ENCODE data around the gene ACBD3.

The ACBD3 gene

DNA sequence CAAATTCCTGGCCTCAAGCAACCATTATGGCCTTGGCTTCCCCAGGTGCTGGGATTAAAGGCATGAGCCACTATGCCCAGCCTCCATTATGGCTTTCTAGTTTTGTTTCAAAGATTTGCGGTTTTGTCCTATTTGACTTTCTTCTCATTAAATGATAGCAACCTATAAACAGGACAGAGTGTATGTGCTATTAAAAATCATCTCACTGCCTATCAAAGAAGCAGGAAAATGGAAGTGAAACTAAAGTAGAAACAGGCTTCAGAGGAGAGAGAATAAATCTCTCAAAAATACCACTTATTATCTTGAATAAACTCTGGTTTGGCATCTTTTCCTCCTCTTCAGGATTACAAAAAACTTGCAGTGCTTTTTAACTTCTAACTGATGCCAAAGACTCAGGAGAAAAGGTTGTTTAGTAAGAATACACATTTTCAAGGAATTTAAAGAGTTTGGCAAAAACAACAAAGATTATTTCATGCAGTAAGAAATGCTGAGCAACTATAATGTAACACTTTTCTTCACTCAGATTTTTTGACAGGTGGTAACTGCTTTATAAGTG, 28.7 kb downstream of the ACBD3 start:
- H4K20me1 ChIP-seq (ENCODE audit: control insufficient read depth, insufficient read depth, low read depth, low read length): 0 out of 2 replicates have a peak, but pooled peaks cover 7% of the 10 kb centered on the region
- TF ChIP-seq EZH2phosphoT487 (IDR thresholded peaks at IDR 0.05; ENCODE audit: borderline replicate concordance, low read length): no peak
- TF ChIP-seq, protein P1, sequence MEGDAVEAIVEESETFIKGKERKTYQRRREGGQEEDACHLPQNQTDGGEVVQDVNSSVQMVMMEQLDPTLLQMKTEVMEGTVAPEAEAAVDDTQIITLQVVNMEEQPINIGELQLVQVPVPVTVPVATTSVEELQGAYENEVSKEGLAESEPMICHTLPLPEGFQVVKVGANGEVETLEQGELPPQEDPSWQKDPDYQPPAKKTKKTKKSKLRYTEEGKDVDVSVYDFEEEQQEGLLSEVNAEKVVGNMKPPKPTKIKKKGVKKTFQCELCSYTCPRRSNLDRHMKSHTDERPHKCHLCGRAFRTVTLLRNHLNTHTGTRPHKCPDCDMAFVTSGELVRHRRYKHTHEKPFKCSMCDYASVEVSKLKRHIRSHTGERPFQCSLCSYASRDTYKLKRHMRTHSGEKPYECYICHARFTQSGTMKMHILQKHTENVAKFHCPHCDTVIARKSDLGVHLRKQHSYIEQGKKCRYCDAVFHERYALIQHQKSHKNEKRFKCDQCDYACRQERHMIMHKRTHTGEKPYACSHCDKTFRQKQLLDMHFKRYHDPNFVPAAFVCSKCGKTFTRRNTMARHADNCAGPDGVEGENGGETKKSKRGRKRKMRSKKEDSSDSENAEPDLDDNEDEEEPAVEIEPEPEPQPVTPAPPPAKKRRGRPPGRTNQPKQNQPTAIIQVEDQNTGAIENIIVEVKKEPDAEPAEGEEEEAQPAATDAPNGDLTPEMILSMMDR (IDR thresholded peaks at IDR 0.05; ENCODE audit: low read depth, low read length, poor library complexity, severe bottlenecking): no peak
- H3K4me1 ChIP-seq (ENCODE audit: control insufficient read depth, low read length): peaks cover 40% of the 10 kb centered on the region
- peaks cover 10% of the 10 kb centered on the region for H3F3A ChIP-seq (ENCODE audit: control insufficient read depth, insufficient read depth)
- no peaks in the 10 kb centered on the region for H3K9me3 ChIP-seq (ENCODE audit: control insufficient read depth, insufficient read depth, low read length)
- peaks cover 78% of the 10 kb centered on the region for H3K36me3 ChIP-seq (ENCODE audit: control insufficient read depth, low read length)
- peak overlapping the region; percentile 44 for H3K4me3 ChIP-seq (ENCODE audit: low read length)
- H3K79me2 ChIP-seq (ENCODE audit: control insufficient read depth, low read length): peaks cover 3% of the 10 kb centered on the region
- no peaks in the 10 kb centered on the region for H3K9me2 ChIP-seq (replicated peaks; ENCODE audit: control insufficient read depth, low read length)
- H3K27me3 ChIP-seq (ENCODE audit: control insufficient read depth, low read length): no peaks in the 10 kb centered on the region
- peak overlapping the region; percentile 63 for H3K27ac ChIP-seq (ENCODE audit: low read depth, low read length)
- H3K4me2 ChIP-seq (ENCODE audit: low read length): peak overlapping the region; percentile 70

DNA sequence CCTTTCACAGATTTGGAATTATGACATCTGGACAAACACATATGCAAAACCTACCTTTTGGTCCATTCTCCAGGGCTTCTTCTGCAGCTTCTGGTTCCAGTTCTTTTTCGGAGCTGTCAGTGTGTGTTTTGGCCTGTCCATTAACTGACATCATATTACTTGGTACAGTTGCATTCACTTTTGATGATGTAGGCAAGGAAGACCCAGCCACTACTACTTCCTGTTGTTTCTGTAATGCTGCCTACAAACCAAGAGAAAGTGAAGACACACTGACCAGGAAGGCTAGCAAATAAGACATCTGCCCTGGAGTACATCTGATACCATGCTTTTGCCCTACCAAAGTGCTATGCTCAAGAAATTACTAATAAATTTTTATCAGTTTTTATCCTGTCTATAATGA, 31.9 kb downstream of the ACBD3 start:
- Histone ChIP-seq H3K4me2 (ENCODE audit: low read length) (no peak overlapping the region), H3K9me2 (replicated peaks; ENCODE audit: control insufficient read depth, low read length) (no peaks in the 10 kb centered on the region), H3K4me1 (ENCODE audit: control insufficient read depth, low read length) (peaks cover 26% of the 10 kb centered on the region), H3K9me3 (ENCODE audit: control insufficient read depth, insufficient read depth, low read length) (no peaks in the 10 kb centered on the region), H3F3A (ENCODE audit: control insufficient read depth, insufficient read depth) (peaks cover 9% of the 10 kb centered on the region), H3K4me3 (ENCODE audit: low read length) (no peak overlapping the region), H3K36me3 (ENCODE audit: control insufficient read depth, low read length) (peaks cover 73% of the 10 kb centered on the region), H4K20me1 (ENCODE audit: control insufficient read depth, insufficient read depth, low read depth, low read length) (0 out of 2 replicates have a peak, but pooled peaks cover 7% of the 10 kb centered on the region), H3K27ac (ENCODE audit: low read depth, low read length) (no peak overlapping the region), H3K27me3 (ENCODE audit: control insufficient read depth, low read length) (no peaks in the 10 kb centered on the region), H3K79me2 (ENCODE audit: control insufficient read depth, low read length) (peaks cover 1% of the 10 kb centered on the region)
- TF ChIP-seq, protein P1 (IDR thresholded peaks at IDR 0.05; ENCODE audit: low read depth, low read length, poor library complexity, severe bottlenecking): no peak
- TF ChIP-seq EZH2phosphoT487 (IDR thresholded peaks at IDR 0.05; ENCODE audit: borderline replicate concordance, low read length): no peak

DNA sequence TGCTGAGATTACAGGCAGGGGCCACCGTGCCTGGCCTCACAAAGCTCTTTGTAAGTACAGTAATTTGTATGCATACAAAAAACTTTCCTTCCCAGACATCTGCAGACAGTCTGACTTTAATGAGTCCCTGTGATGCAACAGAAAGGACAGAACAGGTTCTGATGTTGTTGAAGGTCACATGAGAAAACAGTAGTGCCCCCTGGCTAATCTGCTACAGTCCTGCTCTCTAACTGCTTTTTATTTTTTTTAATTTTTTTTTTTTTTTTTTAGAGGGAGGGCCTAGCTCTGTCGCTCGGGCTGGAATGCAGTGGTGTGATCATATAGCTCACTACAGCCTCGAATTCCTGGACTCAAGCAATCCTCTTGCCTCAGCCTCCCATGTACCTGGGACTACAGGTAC, 36.7 kb downstream of the ACBD3 start:
- Histone ChIP-seq H3K4me2 (ENCODE audit: low read length) (no peak overlapping the region), H3K27me3 (ENCODE audit: control insufficient read depth, low read length) (no peaks in the 10 kb centered on the region), H3K36me3 (ENCODE audit: control insufficient read depth, low read length) (peaks cover 58% of the 10 kb centered on the region), H3K4me1 (ENCODE audit: control insufficient read depth, low read length) (peaks cover 8% of the 10 kb centered on the region), H3K4me3 (ENCODE audit: low read length) (no peak overlapping the region), H3F3A (ENCODE audit: control insufficient read depth, insufficient read depth) (peaks cover 4% of the 10 kb centered on the region; the same call in 1 of the 2 replicates), H3K79me2 (ENCODE audit: control insufficient read depth, low read length) (no peaks in the 10 kb centered on the region), H3K27ac (ENCODE audit: low read depth, low read length) (no peak overlapping the region), H4K20me1 (ENCODE audit: control insufficient read depth, insufficient read depth, low read depth, low read length) (0 out of 2 replicates have a peak, but pooled peaks cover 2% of the 10 kb centered on the region), H3K9me2 (replicated peaks; ENCODE audit: control insufficient read depth, low read length) (no peaks in the 10 kb centered on the region), H3K9me3 (ENCODE audit: control insufficient read depth, insufficient read depth, low read length) (no peaks in the 10 kb centered on the region)
- no peak for TF ChIP-seq EZH2phosphoT487 (IDR thresholded peaks at IDR 0.05; ENCODE audit: borderline replicate concordance, low read length)
- TF ChIP-seq, protein P1 (IDR thresholded peaks at IDR 0.05; ENCODE audit: low read depth, low read length, poor library complexity, severe bottlenecking): no peak

All from DOHH2 (cell line).